Measurements from ENCODE around the gene C16orf92. TPM values are rescaled to one million over a fixed set of nuclear protein-coding genes. Genes with fewer than 3 reads are reported as not detected.
A peak's percentile ranks its signal among the peaks of the same experiment; 100 is the strongest.

Gene C16orf92
- polyA plus RNA-seq, 1 experiment: not detected

- no peak for DNase-seq (ENCODE audit: low read depth, low spot score)
- ChIA-PET POLR2A (interaction anchor here (0.6 to 1.2 kb wide), 2 partner anchors 80 to 97 kb away, joined by 3 to 7 read pairs; no protein-coding TSS in a partner anchor), CTCF (interaction anchor here (0.5 kb wide), 2 partner anchors 8 to 158 kb away, joined by 3 to 4 read pairs; no protein-coding TSS in a partner anchor)
- H3K4me3 ChIP-seq (ENCODE audit: low read depth, low read length): no peak overlapping the region
- H3K27me3 ChIP-seq (ENCODE audit: control insufficient read depth, insufficient read depth, low read length): peaks cover 21% of the 10 kb centered on the region
- no peak overlapping the region for H3K27ac ChIP-seq (ENCODE audit: low read depth, low read length)
- no peak for TF ChIP-seq CTCF (IDR thresholded peaks at IDR 0.05; ENCODE audit: low read depth, low read length)
- H3K9me3 ChIP-seq (ENCODE audit: control insufficient read depth, insufficient read depth, low read length): no peaks in the 10 kb centered on the region; the same call in 1 of the 2 replicates
These were observed 16.2 kb upstream of the C16orf92 start for GRCh38 chr16:30006659-30007377.

- H3K27me3 ChIP-seq (ENCODE audit: control insufficient read depth, insufficient read depth, low read length): peaks cover 26% of the 10 kb centered on the region
- ChIA-PET CTCF (interaction anchor here (0.5 kb wide), 1 partner anchor 9 kb away, joined by 3 read pairs; no protein-coding TSS in a partner anchor), POLR2A (interaction anchor here (0.6 to 1.2 kb wide), 2 partner anchors 81 to 98 kb away, joined by 3 to 7 read pairs; no protein-coding TSS in a partner anchor)
- no peak overlapping the region for H3K4me3 ChIP-seq (ENCODE audit: low read depth, low read length)
- H3K27ac ChIP-seq (ENCODE audit: low read depth, low read length): no peak overlapping the region
- TF ChIP-seq CTCF (IDR thresholded peaks at IDR 0.05; ENCODE audit: low read depth, low read length): no peak
- no peak for DNase-seq (ENCODE audit: low read depth, low spot score)
- H3K9me3 ChIP-seq (ENCODE audit: control insufficient read depth, insufficient read depth, low read length): no peaks in the 10 kb centered on the region; the same call in 1 of the 2 replicates
These were observed 15.6 kb upstream of the C16orf92 start for GRCh38 chr16:30007378-30007895.

GRCh38 chr16:30009085-30009862 lies 13.7 kb upstream of the C16orf92 start:
- no peak overlapping the region for H3K27ac ChIP-seq (ENCODE audit: low read depth, low read length)
- H3K9me3 ChIP-seq (ENCODE audit: control insufficient read depth, insufficient read depth, low read length): no peaks in the 10 kb centered on the region; the same call in 1 of the 2 replicates
- TF ChIP-seq CTCF (IDR thresholded peaks at IDR 0.05; ENCODE audit: low read depth, low read length): no peak
- peaks cover 26% of the 10 kb centered on the region for H3K27me3 ChIP-seq (ENCODE audit: control insufficient read depth, insufficient read depth, low read length)
- CTCF ChIA-PET: interaction anchor here (0.7 kb wide), 1 partner anchor 115 kb away, joined by 3 read pairs; no protein-coding TSS in a partner anchor
- POLR2A ChIA-PET: no interaction called here
- no peak overlapping the region for H3K4me3 ChIP-seq (ENCODE audit: low read depth, low read length)
- no peak for DNase-seq (ENCODE audit: low read depth, low spot score)

GRCh38 chr16:30009990-30010843 lies 12.8 kb upstream of the C16orf92 start:
- CTCF ChIA-PET: interaction anchor here (0.6 kb wide), 1 partner anchor 156 kb away, joined by 4 read pairs; no protein-coding TSS in a partner anchor
- no peak for TF ChIP-seq CTCF (IDR thresholded peaks at IDR 0.05; ENCODE audit: low read depth, low read length)
- POLR2A ChIA-PET: no interaction called here
- H3K27me3 ChIP-seq (ENCODE audit: control insufficient read depth, insufficient read depth, low read length): peaks cover 26% of the 10 kb centered on the region
- DNase-seq (ENCODE audit: low read depth, low spot score): no peak
- no peaks in the 10 kb centered on the region; the same call in 1 of the 2 replicates for H3K9me3 ChIP-seq (ENCODE audit: control insufficient read depth, insufficient read depth, low read length)
- peak overlapping the region; percentile 54; the same call in 1 of the 2 replicates for H3K4me3 ChIP-seq (ENCODE audit: low read depth, low read length)
- H3K27ac ChIP-seq (ENCODE audit: low read depth, low read length): no peak overlapping the region
